Transverse colon (tissue), 4 donors: ENCODE data around the gene CCSER2.

Source experiments
- CTCF ChIP-seq, 5 experiments: fragments of 200-600 bp in 3 of 5; fragments of 450-650 bp in 2 of 5; sonication (generic) in 3 of 5; IDR thresholded peaks; 1 replicate in 2 of 5; 2 replicates in 3 of 5; pipeline ENCODE4 v1.5.1; 2016 to 2017; ENCODE audit warnings: antibody characterized with exemption in 5 of 5, inconsistent platforms in 3 of 5, mild to moderate bottlenecking in 2 of 5, moderate library complexity in 1 of 5
- EP300 ChIP-seq: sonication (generic); formaldehyde crosslinking; IDR thresholded peaks from one replicate; pipeline ENCODE4 v1.6.1; 2017; ENCODE audit warnings: antibody characterized with exemption, low read depth
- POLR2A ChIP-seq: fragments of 450-650 bp; IDR thresholded peaks from one replicate; pipeline ENCODE4 v1.6.1; 2016; ENCODE audit warnings: antibody characterized with exemption, mild to moderate bottlenecking, moderate library complexity
- POLR2AphosphoS5 ChIP-seq, 3 donors: sonication (generic); formaldehyde crosslinking; IDR thresholded peaks; one replicate each; pipeline ENCODE4 v1.6.1; 2016; ENCODE audit warnings: antibody characterized with exemption in 3 of 3

- TF ChIP-seq CTCF (IDR thresholded peaks at IDR 0.05): no peak
- no peak for TF ChIP-seq POLR2A
- TF ChIP-seq EP300: no peak
- TF ChIP-seq POLR2AphosphoS5 (IDR thresholded peaks at IDR 0.05): no peak
Observed at GRCh38 chr10:84360637-84361365, 32.4 kb downstream of the CCSER2 start.
